ENCODE results near the gene MYG1. TPM values are rescaled to one million over a fixed set of nuclear protein-coding genes. Genes with fewer than 3 reads are reported as not detected.

Gene MYG1, protein sequence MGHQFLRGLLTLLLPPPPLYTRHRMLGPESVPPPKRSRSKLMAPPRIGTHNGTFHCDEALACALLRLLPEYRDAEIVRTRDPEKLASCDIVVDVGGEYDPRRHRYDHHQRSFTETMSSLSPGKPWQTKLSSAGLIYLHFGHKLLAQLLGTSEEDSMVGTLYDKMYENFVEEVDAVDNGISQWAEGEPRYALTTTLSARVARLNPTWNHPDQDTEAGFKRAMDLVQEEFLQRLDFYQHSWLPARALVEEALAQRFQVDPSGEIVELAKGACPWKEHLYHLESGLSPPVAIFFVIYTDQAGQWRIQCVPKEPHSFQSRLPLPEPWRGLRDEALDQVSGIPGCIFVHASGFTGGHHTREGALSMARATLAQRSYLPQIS
- total RNA-seq (2022), result 29.7 and 32.4 TPM in 2 replicates
- percentile 57 among the genes with signal in this experiment for Bru-seq, nascent RNA
- percentile 61 among the genes with signal in this experiment for BruChase-seq, experiment 1, labeled RNA remaining after a 6-hour chase
- percentile 60 among the genes with signal in this experiment for BruChase-seq, experiment 2, labeled RNA remaining after a 2-hour chase
- long read RNA-seq, transcript C12orf10-201 (7 exons, 1,192 nt), result major isoform, 26 of 31 reads
- long read RNA-seq, partial matches to known transcripts, result 0 of 31 reads
- long read RNA-seq, other reads (novel, unspliced or antisense), result 1 of 31 reads

DNA sequence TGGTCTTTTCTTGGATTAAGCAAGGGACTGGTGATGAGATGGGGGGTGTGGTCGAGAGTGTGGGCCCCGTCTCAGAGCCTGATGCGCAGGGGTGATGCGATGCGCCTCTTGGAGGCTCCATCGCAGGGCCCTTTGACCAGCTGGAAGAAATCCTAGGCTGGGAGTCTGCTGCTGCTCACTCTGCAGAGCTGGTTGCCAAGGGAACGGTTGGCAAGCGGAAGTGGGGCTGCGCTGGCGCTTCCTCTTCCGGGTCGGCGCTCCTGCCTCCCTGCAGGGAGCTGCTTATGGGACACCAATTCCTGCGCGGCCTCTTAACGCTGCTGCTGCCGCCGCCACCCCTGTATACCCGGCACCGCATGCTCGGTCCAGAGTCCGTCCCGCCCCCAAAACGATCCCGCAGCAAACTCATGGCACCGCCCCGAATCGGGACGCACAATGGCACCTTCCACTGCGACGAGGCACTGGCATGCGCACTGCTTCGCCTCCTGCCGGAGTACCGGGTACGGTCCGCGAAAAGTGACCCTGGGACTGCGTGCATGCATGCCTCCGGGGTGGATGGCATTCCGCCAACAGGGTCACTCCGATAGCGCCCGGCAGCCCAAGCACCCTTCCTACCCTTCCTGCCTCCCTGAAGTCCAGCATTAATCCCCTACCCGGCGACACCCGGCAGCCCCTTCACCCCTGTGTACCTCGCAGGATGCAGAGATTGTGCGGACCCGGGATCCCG, at the start of gene MYG1:
Gene MYG1 (plus strand): TSS at position 242 of the 727 bp plus-strand sequence. CDS start 43 bp downstream, at position 285.
- CTCF ChIA-PET, result interaction anchor here (0.5 to 1.6 kb wide), 4 partner anchors 13 to 123 kb away, joined by 3 to 6 read pairs (median 5); partner anchors contain the start of gene AAAS
- no peaks in the 10 kb centered on the region for H3K27me3 Mint-ChIP-seq (ENCODE audit: unreplicated experiment)
- TF ChIP-seq CTCF (IDR thresholded peaks at IDR 0.05; ENCODE audit: unreplicated experiment), result no peak
- peak; percentile 80 for DNase-seq
- intact Hi-C loops (cut with micrococcal nuclease; ENCODE audit: unreplicated experiment), result no loop called here
- H3K4me3 Mint-ChIP-seq (ENCODE audit: low read depth, unreplicated experiment), result peak within 1 kb of the TSS; percentile 79
- H3K4me1 Mint-ChIP-seq (ENCODE audit: low read depth, unreplicated experiment), result peaks cover 29% of the 10 kb centered on the region
- no peaks in the 10 kb centered on the region for H3K9me3 Mint-ChIP-seq (ENCODE audit: low read depth, unreplicated experiment)
- no TSS peak for BruUV-seq (replicated peaks)
- peak within 1 kb of the TSS; percentile 83 for H3K27ac Mint-ChIP-seq (ENCODE audit: unreplicated experiment)
- H3K36me3 Mint-ChIP-seq (ENCODE audit: insufficient read depth, unreplicated experiment), result peaks cover 59% of the 10 kb centered on the region

GRCh38 chr12:53251477-53252348, 47.8 kb upstream of the MYG1 start:
- intact Hi-C loops (cut with micrococcal nuclease; ENCODE audit: unreplicated experiment), result loop anchor here (5.0 kb wide), 1 partner anchor 39 kb away; no protein-coding TSS in a partner anchor
- peak; percentile 67 for DNase-seq
- Mint-ChIP-seq H3K9me3 (ENCODE audit: low read depth, unreplicated experiment) (no peaks in the 10 kb centered on the region), H3K27ac (ENCODE audit: unreplicated experiment) (peak overlapping the region; percentile 85), H3K27me3 (ENCODE audit: unreplicated experiment) (no peaks in the 10 kb centered on the region), H3K36me3 (ENCODE audit: insufficient read depth, unreplicated experiment) (peaks cover 20% of the 10 kb centered on the region), H3K4me1 (ENCODE audit: low read depth, unreplicated experiment) (peaks cover 27% of the 10 kb centered on the region), H3K4me3 (ENCODE audit: low read depth, unreplicated experiment) (peak overlapping the region; percentile 85)
- BruUV-seq (replicated peaks), result TSS peak; percentile 79
- CTCF ChIA-PET, result interaction anchor here (0.7 to 2.3 kb wide), 7 partner anchors 9 to 92 kb away, joined by 3 to 21 read pairs (median 3); no protein-coding TSS in a partner anchor
- peak; percentile 39 for TF ChIP-seq CTCF (IDR thresholded peaks at IDR 0.05; ENCODE audit: unreplicated experiment)

- DNase-seq, result peak; percentile 58
- peaks cover 20% of the 10 kb centered on the region for H3K36me3 Mint-ChIP-seq (ENCODE audit: insufficient read depth, unreplicated experiment)
- no peaks in the 10 kb centered on the region for H3K27me3 Mint-ChIP-seq (ENCODE audit: unreplicated experiment)
- no peak for TF ChIP-seq CTCF (IDR thresholded peaks at IDR 0.05; ENCODE audit: unreplicated experiment)
- H3K9me3 Mint-ChIP-seq (ENCODE audit: low read depth, unreplicated experiment), result no peaks in the 10 kb centered on the region
- CTCF ChIA-PET, result interaction anchor here (2.1 to 2.3 kb wide), 2 partner anchors 15 to 38 kb away, joined by 6 to 21 read pairs; no protein-coding TSS in a partner anchor
- H3K4me1 Mint-ChIP-seq (ENCODE audit: low read depth, unreplicated experiment), result peaks cover 27% of the 10 kb centered on the region
- H3K27ac Mint-ChIP-seq (ENCODE audit: unreplicated experiment), result peak overlapping the region; percentile 85
- H3K4me3 Mint-ChIP-seq (ENCODE audit: low read depth, unreplicated experiment), result peak overlapping the region; percentile 85
- no TSS peak for BruUV-seq (replicated peaks)
- intact Hi-C loops (cut with micrococcal nuclease; ENCODE audit: unreplicated experiment), result loop anchor here (5.0 kb wide), 1 partner anchor 40 kb away; no protein-coding TSS in a partner anchor
Measured at GRCh38 chr12:53252349-53252916, 47.1 kb upstream of the MYG1 start.

Measured in Calu3 (cell line).